MM.1S (cell line): Measurements from ENCODE around the gene UFC1.

Experiments
- DNase-seq: peaks from one replicate; pipeline ENCODE4 v3.0.0-alpha.2; 2015
- H2AFZ ChIP-seq: fragments of 300-600 bp; sonication (generic); 2 replicates; pipeline ENCODE4 v1.6.0; 2016; ENCODE audit warnings: antibody characterized with exemption, low read length
- H3F3A ChIP-seq: fragments of 300-600 bp; sonication (generic); 2 replicates; pipeline ENCODE4 v1.6.1; 2016; ENCODE audit warnings: mild to moderate bottlenecking, antibody characterized with exemption, low read length, moderate library complexity, mixed read lengths; ENCODE audit not compliant: insufficient read depth
- H3K27ac ChIP-seq: fragments of 300-600 bp; sonication (generic); 2 replicates; pipeline ENCODE4 v1.5.1; 2016; ENCODE audit warnings: mild to moderate bottlenecking, low read length
- H3K27me3 ChIP-seq: fragments of 300-600 bp; sonication (generic); replicated peaks from 2 replicates; pipeline ENCODE4 v1.6.0; 2016; ENCODE audit warnings: low read length; ENCODE audit not compliant: insufficient read depth
- H3K36me3 ChIP-seq: fragments of 300-600 bp; sonication (generic); replicated peaks from 2 replicates; pipeline ENCODE4 v1.6.1; 2016; ENCODE audit warnings: mild to moderate bottlenecking, low read length, mixed read lengths; ENCODE audit not compliant: insufficient read depth
- H3K4me1 ChIP-seq: fragments of 300-600 bp; sonication (generic); 2 replicates; pipeline ENCODE4 v1.6.1; 2016; ENCODE audit warnings: low read length, mixed read lengths
- H3K4me2 ChIP-seq: fragments of 300-600 bp; sonication (generic); 2 replicates; pipeline ENCODE4 v1.6.0; 2016; ENCODE audit warnings: low read depth, low read length
- H3K4me3 ChIP-seq: fragments of 300-600 bp; sonication (generic); 2 replicates; pipeline ENCODE4 v1.5.1; 2016; ENCODE audit warnings: low read length, mixed read lengths
- H3K79me2 ChIP-seq: fragments of 300-600 bp; sonication (generic); 2 replicates; pipeline ENCODE4 v1.6.1; 2016; ENCODE audit warnings: mixed run types, low read length, mixed read lengths
- H3K9ac ChIP-seq: fragments of 300-600 bp; sonication (generic); 2 replicates; pipeline ENCODE4 v1.6.1; 2016; ENCODE audit warnings: low read length, mixed read lengths
- H3K9me2 ChIP-seq: fragments of 300-600 bp; sonication (generic); replicated peaks from 2 replicates; pipeline ENCODE4 v1.6.1; 2016; ENCODE audit warnings: mild to moderate bottlenecking, low read length, mixed read lengths; ENCODE audit not compliant: insufficient read depth
- H3K9me3 ChIP-seq: fragments of 300-600 bp; sonication (generic); replicated peaks from 2 replicates; pipeline ENCODE4 v1.6.1; 2016; ENCODE audit warnings: mild to moderate bottlenecking, low read length, mixed read lengths; ENCODE audit not compliant: insufficient read depth
- H4K20me1 ChIP-seq: fragments of 300-600 bp; sonication (generic); 2 replicates; pipeline ENCODE4 v1.6.1; 2016; ENCODE audit warnings: mild to moderate bottlenecking, low read length, moderate library complexity, mixed read lengths; ENCODE audit not compliant: insufficient read depth
- EZH2phosphoT487 ChIP-seq: fragments of 300-600 bp; sonication (generic); IDR thresholded peaks from 2 replicates; pipeline ENCODE4 v1.6.1; 2018; ENCODE audit warnings: antibody characterized with exemption, low read length
- TF ChIP-seq, protein P1 (sequence below): fragments of 300-600 bp; sonication (generic); IDR thresholded peaks from 2 replicates; pipeline ENCODE4 v1.5.1; 2016; ENCODE audit warnings: antibody characterized with exemption, low read length, mixed read lengths

The UFC1 gene

GRCh38 chr1:161207173-161207572, 53.4 kb downstream of the UFC1 start:
- no peak for TF ChIP-seq EZH2phosphoT487
- TF ChIP-seq, protein P1, sequence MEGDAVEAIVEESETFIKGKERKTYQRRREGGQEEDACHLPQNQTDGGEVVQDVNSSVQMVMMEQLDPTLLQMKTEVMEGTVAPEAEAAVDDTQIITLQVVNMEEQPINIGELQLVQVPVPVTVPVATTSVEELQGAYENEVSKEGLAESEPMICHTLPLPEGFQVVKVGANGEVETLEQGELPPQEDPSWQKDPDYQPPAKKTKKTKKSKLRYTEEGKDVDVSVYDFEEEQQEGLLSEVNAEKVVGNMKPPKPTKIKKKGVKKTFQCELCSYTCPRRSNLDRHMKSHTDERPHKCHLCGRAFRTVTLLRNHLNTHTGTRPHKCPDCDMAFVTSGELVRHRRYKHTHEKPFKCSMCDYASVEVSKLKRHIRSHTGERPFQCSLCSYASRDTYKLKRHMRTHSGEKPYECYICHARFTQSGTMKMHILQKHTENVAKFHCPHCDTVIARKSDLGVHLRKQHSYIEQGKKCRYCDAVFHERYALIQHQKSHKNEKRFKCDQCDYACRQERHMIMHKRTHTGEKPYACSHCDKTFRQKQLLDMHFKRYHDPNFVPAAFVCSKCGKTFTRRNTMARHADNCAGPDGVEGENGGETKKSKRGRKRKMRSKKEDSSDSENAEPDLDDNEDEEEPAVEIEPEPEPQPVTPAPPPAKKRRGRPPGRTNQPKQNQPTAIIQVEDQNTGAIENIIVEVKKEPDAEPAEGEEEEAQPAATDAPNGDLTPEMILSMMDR: no peak
- Histone ChIP-seq H3F3A (peaks cover 3% of the 10 kb centered on the region; the same call in 1 of the 2 replicates), H3K27me3 (no peaks in the 10 kb centered on the region), H3K9me3 (no peaks in the 10 kb centered on the region), H2AFZ (no peak overlapping the region), H3K9ac (no peak overlapping the region), H3K9me2 (no peaks in the 10 kb centered on the region), H3K4me2 (no peak overlapping the region), H4K20me1 (no peaks in the 10 kb centered on the region), H3K4me1 (peaks cover 21% of the 10 kb centered on the region), H3K4me3 (no peak overlapping the region), H3K36me3 (peaks cover 23% of the 10 kb centered on the region; the same call in 1 of the 2 replicates), H3K79me2 (peaks cover 58% of the 10 kb centered on the region), H3K27ac (no peak overlapping the region)
- DNase-seq: no peak
